Psoas muscle (tissue), 8 donors: ENCODE results near the gene RASGEF1C. TPM values are rescaled to one million over a fixed set of nuclear protein-coding genes. Genes with fewer than 3 reads are reported as not detected.

ENCODE experiments used
- ATAC-seq, 4 donors: fragments of 200-7000 bp; cut with Tn5 transposase; one replicate each; pipeline ENCODE4 v1.9.1; 2020; ENCODE audit warnings: moderate library complexity in 3 of 4, mild to moderate bottlenecking in 2 of 4
- DNase-seq, 2 donors: peaks; one replicate each; pipeline ENCODE4 v3.0.0-alpha.2; 2020
- H3K27ac ChIP-seq: fragments of 200-600 bp; one replicate; pipeline ENCODE4 v1.8.0; 2022
- H3K27me3 ChIP-seq, 3 donors: fragments of 200-600 bp in 1 of 3; one replicate each; pipeline versions ENCODE4 v1.6.1 to v1.8.0; 2013 to 2022; ENCODE audit warnings: low read length in 2 of 3, mild to moderate bottlenecking in 2 of 3, moderate library complexity in 1 of 3; ENCODE audit not compliant: insufficient read depth in 3 of 3
- H3K36me3 ChIP-seq, 2 donors: fragments of 200-600 bp in 1 of 2; one replicate each; pipeline versions ENCODE4 v1.6.1 to v1.8.0; 2013 to 2022; ENCODE audit warnings: low read depth in 1 of 2, mild to moderate bottlenecking in 1 of 2, moderate library complexity in 1 of 2; ENCODE audit not compliant: insufficient read depth in 1 of 2
- H3K4me1 ChIP-seq: fragments of 200-600 bp; one replicate; pipeline ENCODE4 v1.8.0; 2022
- H3K4me3 ChIP-seq: fragments of 200-600 bp; one replicate; pipeline ENCODE4 v1.8.0; 2022; ENCODE audit warnings: mild to moderate bottlenecking
- H3K9me3 ChIP-seq: fragments of 200-600 bp; one replicate; pipeline ENCODE4 v1.8.0; 2022
- CTCF ChIP-seq: fragments of 200-600 bp; IDR thresholded peaks from one replicate; pipeline ENCODE4 v1.8.0; 2022; ENCODE audit warnings: antibody characterized with exemption
- WGBS, 3 donors: extraction: QIAGEN DNeasy Blood & Tissue Kit; methylation state at CpG; one replicate each; pipeline versions ENCODE4 v1.1.6 to v1.1.7; 2013; 5-methylcytosine and 5-hydroxymethylcytosine counted together
- intact Hi-C, 2 donors: fragments of 100-400 bp; cut with DNase I; formaldehyde crosslinking; loops; one replicate each; pipeline versions ENCODE4 v1.11.0 to v1.14.2; 2022
- polyA plus RNA-seq, 3 donors: library from polyadenylated mRNA; stranded (reverse); fragments of 200-250 nt; gene quantifications; one replicate each; pipeline ENCODE4 v1.2.3, GENCODE V29; 2013
- total RNA-seq, 4 donors: library from RNA; stranded (reverse); fragmentation: NEBNext Ultra II Directional in 2 of 4; extraction: Animal tissue kit (Norgen Biotek cat#: 25700) in 2 of 4; gene quantifications; one replicate each; pipeline versions ENCODE4 v1.2.1 to v1.2.4, GENCODE V29; 2021 to 2023
- donor health status: healthy with polysubstance abuse.
- donor health status: DM: no; HTN: no; CAD: no; lungs with moderate emphysema.
- donor health status: Bipolar disorder and iron deficiency.
- donor health status: healthy.
- donor health status: DM: yes; HTN: yes; CAD: no.
- donor health status: DM: no; HTN: no; CAD: no.
- donor health status: DM: no; HTN: no; CAD: no.
- donor health status: DM: yes; HTN: yes; CAD: no.

Gene RASGEF1C
- total and polyA plus RNA-seq, 7 donors, result 0.03 to 0.05 (median 0.04) TPM; not detected in 4

GRCh38 chr5:180171568-180172094 lies 37.4 kb downstream of the RASGEF1C start:
- intact Hi-C loops, result no loop called here
- no peaks in the 10 kb centered on the region for H3K4me1 ChIP-seq
- ATAC-seq (no peak), DNase-seq (no peak)
- H3K9me3 ChIP-seq, result no peaks in the 10 kb centered on the region
- H3K36me3 ChIP-seq, result no peaks in the 10 kb centered on the region
- WGBS, 3 donors, result 93 to 98% (median 95%) methylated on average over 14 of the region's 14 CpGs
- H3K27me3 ChIP-seq, result peaks cover 0 to 4% (median 3%) of the 10 kb centered on the region in 3 donors
- no peak overlapping the region for H3K27ac ChIP-seq
- TF ChIP-seq CTCF, result no peak
- H3K4me3 ChIP-seq, result no peak overlapping the region

- Histone ChIP-seq H3K9me3 (no peaks in the 10 kb centered on the region), H3K4me1 (no peaks in the 10 kb centered on the region)
- 71 to 81% (median 78%) methylated on average over 19 of the region's 19 CpGs for whole genome bisulfite sequencing, 3 donors
Measured at GRCh38 chr5:180170810-180171567, 38.0 kb downstream of the RASGEF1C start.

GRCh38 chr5:180170106-180170809 lies 38.8 kb downstream of the RASGEF1C start:
- WGBS, 3 donors, result 10 to 16% (median 15%) methylated on average over 32 of the region's 32 CpGs
- DNase-seq, result no peak
- no peak for ATAC-seq
- intact Hi-C loops, result no loop called here
- H3K4me1 ChIP-seq, result no peaks in the 10 kb centered on the region
- TF ChIP-seq CTCF, result no peak
- H3K27ac ChIP-seq, result no peak overlapping the region
- no peak overlapping the region for H3K4me3 ChIP-seq
- H3K27me3 ChIP-seq, result peaks cover 0 to 5% (median 3%) of the 10 kb centered on the region in 3 donors
- H3K36me3 ChIP-seq, result no peaks in the 10 kb centered on the region
- no peaks in the 10 kb centered on the region for H3K9me3 ChIP-seq

More at GRCh38 chr5:180170810-180171567, 38.0 kb downstream of the RASGEF1C start:
- Histone ChIP-seq H3K27me3 (peaks cover 0 to 5% (median 3%) of the 10 kb centered on the region in 3 donors), H3K36me3 (no peaks in the 10 kb centered on the region), H3K27ac (no peak overlapping the region), H3K4me3 (no peak overlapping the region)
- no peak for ATAC-seq
- intact Hi-C loops, result no loop called here
- DNase-seq, result no peak
- TF ChIP-seq CTCF, result no peak

- Histone ChIP-seq H3K4me1 (no peaks in the 10 kb centered on the region), H3K4me3 (no peak overlapping the region), H3K27me3 (peaks cover 0 to 5% (median 3%) of the 10 kb centered on the region in 3 donors), H3K36me3 (no peaks in the 10 kb centered on the region), H3K27ac (no peak overlapping the region), H3K9me3 (no peaks in the 10 kb centered on the region)
- intact Hi-C loops, result no loop called here
- no peak for TF ChIP-seq CTCF
- DNase-seq, result no peak
- no peak for ATAC-seq
- WGBS, 3 donors, result 51 to 52% (median 52%) methylated on average over 21 to 23 of the region's 23 CpGs
Measured at GRCh38 chr5:180169248-180170105, 39.5 kb downstream of the RASGEF1C start.
